HuH-7 (cell line): ENCODE data around the gene CHTOP.
A peak's percentile ranks its signal among the peaks of the same experiment; 100 is the strongest.

Source experiments
- DNase-seq: peaks from one replicate; pipeline ENCODE4 v3.0.0; 2011; ENCODE audit warnings: low spot score

The CHTOP gene

DNA sequence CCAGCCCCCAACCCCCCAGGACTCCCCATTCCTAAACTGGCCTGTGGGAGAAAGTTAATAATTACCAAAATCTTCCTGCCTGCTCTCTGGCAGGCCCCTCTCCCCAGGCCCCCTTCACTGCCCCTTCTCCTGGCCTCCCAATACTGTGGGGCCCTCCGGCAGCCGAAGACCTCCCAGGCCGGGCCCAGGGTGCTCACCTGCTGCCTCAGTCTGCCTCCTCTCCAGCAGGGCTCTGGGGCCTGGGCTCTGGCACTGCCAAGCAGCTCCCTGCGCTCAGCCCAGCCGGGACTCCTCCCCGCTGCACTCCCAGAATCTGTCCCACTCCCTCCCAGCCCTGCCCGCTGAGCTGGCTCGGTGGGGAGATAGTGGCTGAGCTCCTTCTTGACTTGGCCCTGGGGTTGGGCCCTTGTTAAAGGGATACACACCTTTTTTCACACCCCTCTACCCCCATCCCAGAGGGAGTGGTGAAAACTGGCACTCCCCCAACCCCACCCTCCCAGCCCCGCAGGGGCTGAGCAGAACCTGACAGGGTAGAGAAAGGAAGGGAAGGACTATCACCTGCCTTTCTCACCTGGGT, 21.0 kb upstream of the CHTOP start, which contains the start of gene S100A16:
S100A16 (minus strand) TSS at position 383 of the 577 bp plus-strand sequence. CDS start 4,986 bp downstream, outside the sequence.
- peak; percentile 56 for DNase-seq

DNA sequence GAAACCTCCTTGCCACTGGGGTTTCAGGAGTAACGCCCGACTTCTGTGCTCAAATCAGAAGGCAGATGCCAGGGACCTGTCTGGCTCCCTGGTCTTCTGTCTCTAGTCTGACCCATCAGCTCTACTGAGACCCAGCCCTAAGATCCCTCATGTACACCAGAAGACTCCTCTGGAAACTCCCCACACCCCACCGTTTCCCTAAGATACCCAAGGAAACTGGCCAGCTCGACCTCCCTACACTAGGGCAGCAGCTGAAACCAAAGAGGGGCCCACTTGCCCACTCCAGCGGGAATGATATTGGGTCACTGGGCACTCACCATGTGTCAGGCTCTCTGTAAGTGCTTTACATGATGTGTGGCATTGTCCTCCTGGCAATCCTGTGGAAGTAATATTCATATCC, 20.5 kb upstream of the CHTOP start:
- no peak for DNase-seq

DNA sequence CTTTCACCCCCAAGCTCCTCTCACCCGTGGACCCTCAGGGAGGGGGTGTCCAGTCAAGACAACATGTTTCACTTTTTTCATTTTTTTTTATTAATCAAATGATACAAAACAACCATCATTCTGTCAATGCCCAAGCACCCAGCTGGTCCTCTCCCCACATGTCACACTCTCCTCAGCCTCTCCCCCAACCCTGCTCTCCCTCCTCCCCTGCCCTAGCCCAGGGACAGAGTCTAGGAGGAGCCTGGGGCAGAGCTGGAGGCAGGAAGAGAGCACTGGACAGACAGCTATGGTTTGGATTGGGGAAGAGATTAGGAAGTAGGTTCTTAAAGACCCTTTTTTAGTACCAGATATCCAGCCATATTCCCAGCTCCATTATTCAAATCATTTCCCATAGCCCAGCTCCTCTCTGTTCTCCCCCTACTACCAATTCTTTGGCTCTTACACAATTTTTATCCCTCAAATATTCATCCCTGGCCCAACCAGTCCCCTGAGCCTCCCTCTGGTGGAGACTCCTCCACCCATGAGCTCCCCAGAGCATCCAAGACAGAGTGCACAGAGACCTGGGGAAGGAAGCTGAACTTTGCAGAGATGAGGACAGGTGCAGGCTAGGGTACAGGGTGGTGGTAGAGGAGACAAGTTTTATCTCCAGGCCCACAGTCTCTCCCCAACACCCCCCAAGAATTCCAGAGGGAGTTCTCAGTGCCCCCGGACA, 19.5 kb upstream of the CHTOP start:
- DNase-seq: no peak

DNA sequence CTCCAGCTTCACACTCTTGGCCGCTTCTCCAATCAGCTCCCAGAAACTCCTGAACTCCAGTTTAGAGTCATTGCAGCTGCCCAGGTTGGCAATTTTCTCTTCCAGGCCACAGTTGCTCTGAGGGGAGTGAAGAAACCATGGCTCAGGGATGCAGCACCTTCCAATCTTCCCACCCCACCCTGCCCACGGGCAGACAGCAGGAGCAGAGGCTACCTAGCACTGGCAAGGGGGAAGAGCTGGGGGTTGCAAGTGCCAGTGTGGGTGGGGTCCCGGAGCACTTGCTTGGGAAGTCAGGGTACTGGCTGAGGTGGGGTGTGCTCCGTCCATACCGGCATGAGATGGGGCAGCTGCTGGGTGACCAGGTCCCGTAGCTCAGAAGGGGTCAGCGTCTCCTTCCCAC, 19.0 kb upstream of the CHTOP start:
- DNase-seq: no peak

DNA sequence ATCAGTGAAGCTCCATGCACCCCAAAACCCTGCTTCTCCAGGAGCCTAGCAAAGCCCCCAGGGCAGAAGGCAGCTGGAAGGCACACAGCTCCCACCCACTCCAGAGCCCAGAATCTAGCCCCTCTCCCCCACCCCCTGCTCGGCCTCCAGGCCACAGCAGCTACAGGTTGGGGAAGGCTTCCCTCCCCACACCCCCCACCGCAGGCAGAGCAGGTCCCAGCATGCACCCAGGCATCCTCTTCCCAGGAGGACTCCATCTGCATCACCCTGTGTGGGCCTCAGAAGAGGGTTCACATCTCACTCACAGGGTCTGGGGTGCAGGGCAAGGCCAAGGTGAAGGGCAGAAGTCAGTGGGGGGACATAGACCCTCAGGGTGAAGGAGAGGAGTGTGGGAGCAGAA, 18.5 kb upstream of the CHTOP start:
- DNase-seq: no peak

DNA sequence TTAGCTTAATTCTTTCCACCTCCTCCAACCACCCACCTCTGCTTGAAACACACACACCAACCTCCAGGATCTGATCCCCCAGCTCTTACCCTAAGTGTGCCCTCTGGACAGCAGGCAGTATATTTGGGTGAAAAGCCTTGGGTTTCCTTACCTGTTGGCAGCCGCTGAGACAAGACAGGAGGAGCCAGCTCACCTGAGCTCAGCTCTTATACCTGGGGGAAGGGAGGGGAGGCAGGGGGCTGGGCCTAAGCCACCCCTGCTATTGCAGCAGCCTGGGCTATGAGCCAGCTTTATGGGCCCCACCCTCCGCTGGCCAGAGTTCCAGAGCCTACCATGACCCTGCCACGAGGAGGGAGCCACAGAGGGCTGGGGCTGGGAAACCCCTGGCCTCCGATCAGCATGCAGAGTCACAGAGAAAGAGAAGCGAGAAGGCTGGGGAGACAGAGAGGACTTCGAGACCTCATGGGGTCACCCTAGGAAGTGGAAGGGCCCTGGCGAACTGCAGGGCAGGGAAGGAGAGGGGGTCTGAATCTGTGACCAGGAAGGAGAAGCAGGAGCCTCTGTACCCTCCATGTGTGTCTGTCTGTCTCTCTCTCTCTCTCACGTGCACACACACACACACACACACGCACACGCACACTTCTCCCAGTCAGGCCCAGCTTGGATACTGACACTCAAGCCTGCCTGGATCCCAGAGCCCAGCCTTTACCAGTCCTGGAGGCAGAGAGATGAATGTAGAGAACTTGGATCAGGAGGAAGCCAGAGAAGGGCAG, 17.5 kb upstream of the CHTOP start, which contains the start of gene S100A14:
S100A14 (minus strand) TSS at position 182 of the 773 bp plus-strand sequence. CDS start 467 bp downstream, outside the sequence.
- no peak for DNase-seq

DNA sequence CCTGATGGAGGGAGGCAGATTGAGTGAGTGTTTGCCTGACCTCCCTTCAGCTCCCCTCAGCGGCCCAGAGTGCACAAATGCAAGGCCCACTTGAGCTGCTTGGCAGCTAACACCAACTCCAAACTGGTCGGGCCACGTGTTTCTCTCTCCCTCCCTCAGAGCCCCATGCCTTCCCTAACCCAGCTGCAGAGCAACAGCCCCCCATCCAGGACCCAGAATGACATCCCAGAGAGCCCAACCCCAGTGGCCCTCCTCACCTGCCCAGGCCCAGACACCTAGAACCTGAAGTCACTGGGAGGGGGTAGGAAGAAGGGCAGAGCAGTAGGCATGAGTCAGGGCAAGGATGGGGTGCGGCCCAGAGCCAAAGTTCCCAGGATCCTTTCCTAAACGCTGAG, 17.0 kb upstream of the CHTOP start:
- no peak for DNase-seq

DNA sequence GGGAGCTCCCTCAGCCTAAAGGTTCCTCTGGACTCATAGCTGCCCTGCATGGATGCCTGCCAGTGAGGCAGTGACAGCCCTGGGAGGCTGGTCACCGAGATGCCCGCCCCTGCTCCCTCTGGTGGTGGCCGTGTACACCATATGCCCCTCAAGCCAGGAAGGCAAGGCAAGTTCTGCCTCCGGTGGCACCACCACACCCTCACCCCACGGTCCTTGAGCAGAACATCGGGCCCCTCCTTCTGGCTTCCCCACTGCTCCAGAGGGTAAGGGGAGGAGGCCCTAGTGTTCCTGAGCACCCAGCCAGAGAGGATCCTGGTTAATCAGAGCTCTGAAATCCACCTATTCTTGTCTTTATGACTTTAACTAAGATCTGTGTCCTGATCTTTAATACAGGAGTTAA, 16.2 kb upstream of the CHTOP start:
- no peak for DNase-seq

DNA sequence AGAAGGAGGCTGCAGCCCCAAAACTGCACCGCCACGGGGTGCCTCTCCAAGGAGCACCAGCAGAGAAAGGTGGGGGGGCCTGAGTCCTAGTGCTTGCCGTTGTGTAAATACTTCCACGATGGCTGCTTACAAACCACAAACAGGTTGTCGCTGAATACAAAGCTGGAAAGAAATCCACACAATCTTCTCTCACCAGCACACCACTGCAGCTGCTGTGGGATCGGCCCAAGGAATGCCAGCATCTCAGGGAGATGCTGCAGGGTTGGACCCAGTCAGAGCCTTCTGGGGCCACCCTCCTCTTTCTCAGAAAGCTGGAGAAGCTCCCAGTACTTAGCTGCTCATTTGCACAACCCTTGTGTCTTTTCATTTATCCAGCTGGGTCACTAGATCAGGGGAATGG, 14.7 kb upstream of the CHTOP start:
- no peak for DNase-seq

DNA sequence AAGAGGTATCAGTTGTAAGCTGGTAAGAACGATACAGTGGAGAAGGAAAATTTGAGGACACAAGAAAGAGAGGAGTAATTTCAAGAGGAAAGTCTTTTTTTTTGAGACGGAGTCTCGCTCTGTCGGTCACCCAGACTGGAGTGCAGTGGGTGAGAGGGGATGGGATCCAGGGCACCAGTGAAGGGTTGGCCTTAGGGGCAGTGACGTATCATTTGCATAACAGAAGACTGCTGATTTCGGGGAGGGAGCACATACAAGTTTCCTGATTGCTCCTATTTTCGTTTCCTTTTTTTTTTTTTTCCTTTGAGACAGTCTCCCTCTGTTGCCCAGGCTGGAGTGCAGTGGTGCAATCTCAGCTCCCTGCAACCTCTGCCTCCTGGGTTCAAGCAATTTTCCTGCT, 10.8 kb upstream of the CHTOP start:
- DNase-seq: no peak

DNA sequence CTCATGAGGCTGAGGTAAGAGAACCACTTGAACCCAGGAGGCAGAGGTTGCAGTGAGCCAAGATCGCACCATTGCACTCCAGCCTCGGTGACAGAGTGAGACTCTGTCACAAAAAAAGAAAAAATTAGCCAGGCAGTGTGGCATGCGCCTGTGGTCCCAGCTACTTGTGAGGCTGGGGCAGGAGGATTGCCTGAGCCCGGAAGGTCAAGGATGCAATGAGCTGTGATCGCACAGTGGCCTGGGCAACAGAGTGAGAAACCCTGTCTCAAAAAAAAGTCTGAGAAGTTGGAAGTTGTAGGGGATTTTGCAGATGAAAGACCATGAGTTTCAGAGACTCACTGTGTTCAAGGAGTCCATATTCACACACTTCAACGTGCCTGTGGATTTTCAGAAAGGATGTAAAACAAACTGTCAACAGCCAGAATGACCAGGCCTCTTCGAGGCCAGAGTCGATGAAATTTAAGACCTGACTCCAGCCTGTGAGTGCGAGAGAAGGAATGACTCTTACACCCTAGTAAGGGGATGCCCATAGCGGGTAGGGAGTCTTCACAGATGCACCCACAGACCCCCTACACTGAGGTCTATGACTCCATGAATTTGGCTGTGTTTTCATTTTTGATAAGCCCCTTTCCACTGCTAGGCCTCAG, 8.8 kb upstream of the CHTOP start:
- DNase-seq: no peak

DNA sequence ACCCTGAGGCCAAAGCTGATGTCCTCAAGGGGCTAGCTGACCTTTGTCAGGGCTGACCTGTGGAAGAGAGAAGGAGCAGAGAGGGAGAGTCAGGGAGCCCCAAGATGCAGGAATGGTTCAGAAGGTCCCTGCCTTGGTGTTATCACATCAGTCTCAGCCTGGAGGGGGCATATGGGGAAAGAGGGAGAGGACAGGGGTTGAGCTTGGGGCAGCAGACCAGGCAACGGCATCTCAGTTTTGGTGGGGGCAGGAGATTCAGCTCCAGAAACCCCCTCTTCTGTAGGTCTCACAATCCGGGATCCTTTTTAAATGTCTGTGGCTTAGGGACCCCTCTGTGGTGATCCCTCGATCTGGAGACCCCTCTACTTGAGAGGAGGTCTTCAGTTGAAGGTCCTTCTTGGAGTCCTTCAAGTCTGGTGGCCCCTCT, 7.4 kb upstream of the CHTOP start:
- DNase-seq: no peak

DNA sequence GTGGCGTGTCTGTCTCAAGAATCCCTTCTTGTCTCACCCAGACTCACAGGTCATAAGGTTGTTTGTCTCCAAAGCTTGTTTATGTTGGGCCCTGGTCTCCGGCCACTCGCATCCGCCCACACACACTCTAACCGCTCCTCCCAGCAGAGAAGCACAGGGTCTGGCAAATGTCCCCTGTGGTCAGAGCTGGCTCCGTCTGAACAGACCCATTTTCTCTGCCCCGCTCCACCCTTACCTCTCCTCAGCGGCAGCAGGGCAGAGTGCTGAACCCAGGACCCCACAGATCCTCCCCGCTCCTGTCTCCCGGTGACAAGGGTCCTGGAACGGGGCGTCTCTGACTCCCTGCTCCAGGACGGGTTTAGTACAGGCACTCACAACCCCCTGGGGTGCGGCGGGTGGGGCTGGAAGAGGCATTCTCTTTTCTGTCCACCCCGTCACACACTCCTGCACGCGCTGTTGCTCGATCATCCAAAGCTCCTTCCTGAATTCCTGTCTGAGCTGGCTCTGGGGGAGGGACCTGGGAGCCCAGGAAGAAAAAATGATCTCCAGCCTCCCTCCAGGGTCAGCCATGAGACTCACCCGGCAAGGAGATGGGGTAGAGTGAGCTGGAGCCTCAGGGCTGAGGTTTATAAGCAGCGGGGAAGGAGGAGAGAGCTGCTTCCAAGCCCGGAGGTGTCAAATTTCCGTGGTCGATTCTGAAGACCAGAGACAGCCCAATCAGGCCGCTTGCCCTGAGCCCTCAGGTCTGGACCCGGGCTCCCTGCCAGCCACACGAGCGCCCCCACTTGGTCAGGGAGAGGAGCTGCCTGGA, 6.8 kb upstream of the CHTOP start, which contains the start of gene S100A13:
S100A13 (minus strand) TSS at position 602 of the 811 bp plus-strand sequence. CDS start 1,033 bp downstream, outside the sequence.
- peak; percentile 91 for DNase-seq

DNA sequence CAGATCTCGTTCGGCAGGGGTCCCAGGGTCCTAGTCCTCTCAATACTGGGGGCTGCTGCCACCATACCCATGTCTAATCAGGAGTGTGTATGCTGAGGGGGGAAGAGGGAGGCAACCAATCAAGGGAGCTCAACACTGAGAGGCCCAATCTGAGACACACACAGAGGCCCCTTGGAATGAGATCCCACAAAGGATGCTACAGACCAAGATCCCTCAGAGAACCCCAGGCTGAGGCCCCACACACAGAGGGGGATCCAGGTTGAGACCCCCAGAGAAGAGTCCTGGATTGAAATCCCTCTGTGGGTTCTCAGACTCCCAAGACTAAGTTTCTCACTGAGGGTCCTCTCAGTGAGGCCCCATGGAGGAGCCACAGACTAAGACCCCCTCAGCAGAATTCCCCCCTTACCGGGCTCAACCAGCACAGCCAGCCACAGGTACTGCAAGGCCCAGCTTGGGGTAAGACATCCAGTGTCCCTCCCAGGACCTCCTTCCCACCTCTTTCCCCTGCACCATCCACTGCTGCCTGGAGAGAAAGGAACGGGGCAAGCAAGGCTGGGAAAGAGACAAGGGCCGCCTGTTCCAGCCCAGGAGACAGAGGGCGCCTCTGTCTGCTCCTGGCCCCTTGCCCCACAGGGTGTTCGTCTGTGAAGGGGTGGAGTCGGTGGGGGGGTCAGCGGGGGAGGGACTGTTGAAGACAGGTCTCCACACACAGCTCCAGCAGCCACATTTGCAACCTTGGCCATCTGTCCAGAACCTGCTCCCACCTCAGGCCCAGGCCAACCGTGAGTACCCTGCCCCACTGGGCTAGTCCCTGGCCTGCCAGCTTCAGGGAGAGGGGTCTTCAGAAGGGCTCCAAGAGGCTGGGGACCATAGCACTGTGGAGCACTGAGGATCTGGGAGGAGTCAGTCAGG, 5.9 kb upstream of the CHTOP start, which contains the start of gene S100A1:
S100A1 (plus strand) TSS at position 720 of the 912 bp plus-strand sequence. CDS start 2,088 bp downstream, outside the sequence.
- DNase-seq: no peak

DNA sequence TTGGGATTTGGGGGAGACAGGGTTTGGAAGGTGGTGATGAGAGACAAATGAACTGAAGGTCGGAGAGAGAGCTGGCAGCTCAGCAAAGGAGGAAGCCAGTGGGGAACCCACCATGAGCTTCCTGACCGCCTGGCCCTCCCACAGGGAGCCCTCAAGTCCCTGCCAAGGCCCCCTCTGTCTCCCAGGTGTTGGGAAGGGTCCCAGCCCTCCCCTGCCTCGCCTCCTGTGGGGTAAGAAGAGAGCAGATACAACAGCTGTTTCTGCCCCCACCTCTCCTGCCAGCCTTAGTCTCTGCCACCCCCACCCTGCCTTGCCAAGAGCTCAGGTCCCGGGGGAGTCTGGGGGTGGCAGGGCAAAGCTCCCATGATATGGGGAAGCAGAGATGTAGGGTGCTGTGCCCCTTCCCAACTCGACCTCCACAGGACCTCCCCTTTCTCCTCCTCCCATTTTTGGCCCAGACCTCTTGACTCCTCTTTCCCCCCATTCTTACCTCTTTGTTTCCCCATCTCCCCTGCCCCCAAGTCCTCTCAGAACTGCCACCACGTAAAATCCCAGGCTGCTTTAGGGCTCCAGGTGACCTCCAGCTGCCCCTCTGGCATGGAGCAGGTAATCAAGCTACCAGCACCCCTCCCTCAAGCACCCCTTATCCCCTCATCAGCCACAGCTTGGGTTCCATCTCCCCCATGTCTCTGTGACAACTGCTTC, 5.1 kb upstream of the CHTOP start:
- no peak for DNase-seq

DNA sequence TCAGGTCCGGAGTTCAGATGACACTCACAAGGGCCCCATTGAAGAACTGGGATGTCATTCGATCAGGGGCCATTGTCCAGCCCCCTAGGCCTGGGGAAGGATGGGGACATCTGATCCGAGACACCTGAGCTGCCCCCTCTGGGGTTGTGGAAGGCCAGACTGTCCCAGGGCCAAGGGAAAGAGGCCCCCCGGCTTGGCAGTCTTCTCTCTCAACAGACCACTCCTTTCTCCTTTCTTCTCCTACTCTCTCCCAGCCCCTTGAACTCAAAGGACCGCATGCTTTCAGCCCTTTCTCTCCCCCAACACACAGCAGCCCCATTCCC, 4.6 kb upstream of the CHTOP start:
- DNase-seq: no peak

DNA sequence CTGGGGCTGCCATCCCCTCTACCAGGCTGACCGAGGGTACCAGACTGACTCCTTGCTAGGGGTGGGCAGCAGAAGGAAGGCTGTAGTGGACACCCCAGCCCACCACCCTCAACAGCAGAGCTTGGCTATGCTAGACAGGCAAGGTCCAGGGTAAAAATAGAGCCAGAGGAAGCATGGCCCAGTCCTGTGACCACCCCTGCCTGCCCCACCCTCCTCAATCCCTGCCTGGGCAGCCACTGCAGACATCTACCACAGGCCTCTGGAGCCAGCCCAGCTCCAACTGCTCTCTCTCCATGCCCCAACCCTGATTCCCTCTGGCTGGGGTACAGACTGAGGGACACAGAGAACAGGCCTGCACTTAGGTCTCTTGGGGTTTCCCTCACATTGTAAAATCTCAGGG, 3.9 kb upstream of the CHTOP start:
- DNase-seq: no peak

DNA sequence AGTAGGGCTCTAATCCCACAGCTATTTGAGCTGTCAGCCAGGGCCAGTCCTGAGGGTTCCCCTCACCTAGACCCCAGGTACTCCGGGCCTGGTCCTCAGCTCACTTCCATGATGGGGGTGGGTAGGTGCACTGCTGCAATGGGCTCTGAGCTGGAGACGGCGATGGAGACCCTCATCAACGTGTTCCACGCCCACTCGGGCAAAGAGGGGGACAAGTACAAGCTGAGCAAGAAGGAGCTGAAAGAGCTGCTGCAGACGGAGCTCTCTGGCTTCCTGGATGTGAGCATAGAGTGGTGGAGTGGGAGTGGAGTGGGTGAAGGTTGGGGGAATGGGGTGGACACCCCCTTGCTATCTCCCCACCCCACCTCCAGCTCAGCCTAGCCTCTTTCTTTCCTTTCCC, 3.5 kb upstream of the CHTOP start:
- DNase-seq: no peak
